ENCODE measurements around the gene CCDC12.

DNA sequence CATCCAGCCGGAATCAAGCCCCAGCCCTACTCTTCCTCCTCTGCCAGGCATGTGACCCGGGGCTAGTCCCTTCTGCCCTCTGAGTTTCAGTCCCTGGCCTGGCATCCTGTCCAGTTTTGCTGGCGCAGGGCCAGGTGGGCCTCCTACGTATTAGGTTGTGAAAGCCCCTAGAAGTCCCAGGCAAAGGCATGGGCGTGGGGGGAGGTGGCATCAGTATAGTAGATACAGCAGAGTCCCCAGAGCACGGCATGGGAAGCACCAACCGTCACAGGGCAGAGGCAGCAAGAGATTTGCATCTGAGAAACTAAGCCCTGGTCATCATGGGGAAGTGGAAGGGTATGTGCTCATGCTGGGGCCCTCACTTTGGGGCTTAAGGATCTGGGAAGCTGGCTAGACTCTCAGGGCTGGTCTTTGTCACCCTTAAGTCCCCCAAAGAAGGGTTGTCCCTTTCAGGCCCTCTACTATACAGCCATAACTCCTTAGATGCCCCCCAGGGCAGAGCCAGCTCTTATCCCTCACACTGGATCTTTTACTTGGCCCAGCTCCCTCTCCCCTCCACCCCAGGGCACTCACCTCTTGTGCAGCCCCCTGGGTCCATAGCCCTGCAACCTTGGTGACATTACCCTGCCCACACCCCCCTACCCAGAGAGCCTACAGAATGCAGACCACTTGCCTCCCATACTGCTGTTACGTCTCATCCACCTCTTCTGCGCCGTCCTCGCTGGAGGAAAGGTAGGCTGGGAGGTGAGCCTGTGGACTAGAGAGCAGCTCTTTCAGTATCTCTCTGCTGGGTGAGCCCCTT is 14.2 kb upstream of the CCDC12 start:
- TF ChIP-seq EZH2 (IDR thresholded peaks at IDR 0.05) (no peak), POLR2A (IDR thresholded peaks at IDR 0.05; ENCODE audit: borderline replicate concordance, extremely low read depth, insufficient read depth, insufficient read length) (no peak), SIN3A (IDR thresholded peaks at IDR 0.05; ENCODE audit: low read depth) (no peak), ZNF274 (IDR thresholded peaks at IDR 0.05; ENCODE audit: low read depth, low read length) (no peak), SRF (IDR thresholded peaks at IDR 0.05; ENCODE audit: low read depth) (no peak), ZFX (IDR thresholded peaks at IDR 0.05) (no peak)
- TF ChIP-seq, protein P1, sequence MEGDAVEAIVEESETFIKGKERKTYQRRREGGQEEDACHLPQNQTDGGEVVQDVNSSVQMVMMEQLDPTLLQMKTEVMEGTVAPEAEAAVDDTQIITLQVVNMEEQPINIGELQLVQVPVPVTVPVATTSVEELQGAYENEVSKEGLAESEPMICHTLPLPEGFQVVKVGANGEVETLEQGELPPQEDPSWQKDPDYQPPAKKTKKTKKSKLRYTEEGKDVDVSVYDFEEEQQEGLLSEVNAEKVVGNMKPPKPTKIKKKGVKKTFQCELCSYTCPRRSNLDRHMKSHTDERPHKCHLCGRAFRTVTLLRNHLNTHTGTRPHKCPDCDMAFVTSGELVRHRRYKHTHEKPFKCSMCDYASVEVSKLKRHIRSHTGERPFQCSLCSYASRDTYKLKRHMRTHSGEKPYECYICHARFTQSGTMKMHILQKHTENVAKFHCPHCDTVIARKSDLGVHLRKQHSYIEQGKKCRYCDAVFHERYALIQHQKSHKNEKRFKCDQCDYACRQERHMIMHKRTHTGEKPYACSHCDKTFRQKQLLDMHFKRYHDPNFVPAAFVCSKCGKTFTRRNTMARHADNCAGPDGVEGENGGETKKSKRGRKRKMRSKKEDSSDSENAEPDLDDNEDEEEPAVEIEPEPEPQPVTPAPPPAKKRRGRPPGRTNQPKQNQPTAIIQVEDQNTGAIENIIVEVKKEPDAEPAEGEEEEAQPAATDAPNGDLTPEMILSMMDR (IDR thresholded peaks at IDR 0.05 in 2 of 3, conservative IDR thresholded peaks at IDR 0.05 in 1 of 3; ENCODE audit: borderline replicate concordance in 1 of 3, insufficient read depth in 1 of 3, low read depth in 2 of 3, low read length in 2 of 3): no peak
- TF ChIP-seq, protein P2, sequence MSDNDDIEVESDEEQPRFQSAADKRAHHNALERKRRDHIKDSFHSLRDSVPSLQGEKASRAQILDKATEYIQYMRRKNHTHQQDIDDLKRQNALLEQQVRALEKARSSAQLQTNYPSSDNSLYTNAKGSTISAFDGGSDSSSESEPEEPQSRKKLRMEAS (IDR thresholded peaks at IDR 0.05): no peak
- TF ChIP-seq, protein P3, sequence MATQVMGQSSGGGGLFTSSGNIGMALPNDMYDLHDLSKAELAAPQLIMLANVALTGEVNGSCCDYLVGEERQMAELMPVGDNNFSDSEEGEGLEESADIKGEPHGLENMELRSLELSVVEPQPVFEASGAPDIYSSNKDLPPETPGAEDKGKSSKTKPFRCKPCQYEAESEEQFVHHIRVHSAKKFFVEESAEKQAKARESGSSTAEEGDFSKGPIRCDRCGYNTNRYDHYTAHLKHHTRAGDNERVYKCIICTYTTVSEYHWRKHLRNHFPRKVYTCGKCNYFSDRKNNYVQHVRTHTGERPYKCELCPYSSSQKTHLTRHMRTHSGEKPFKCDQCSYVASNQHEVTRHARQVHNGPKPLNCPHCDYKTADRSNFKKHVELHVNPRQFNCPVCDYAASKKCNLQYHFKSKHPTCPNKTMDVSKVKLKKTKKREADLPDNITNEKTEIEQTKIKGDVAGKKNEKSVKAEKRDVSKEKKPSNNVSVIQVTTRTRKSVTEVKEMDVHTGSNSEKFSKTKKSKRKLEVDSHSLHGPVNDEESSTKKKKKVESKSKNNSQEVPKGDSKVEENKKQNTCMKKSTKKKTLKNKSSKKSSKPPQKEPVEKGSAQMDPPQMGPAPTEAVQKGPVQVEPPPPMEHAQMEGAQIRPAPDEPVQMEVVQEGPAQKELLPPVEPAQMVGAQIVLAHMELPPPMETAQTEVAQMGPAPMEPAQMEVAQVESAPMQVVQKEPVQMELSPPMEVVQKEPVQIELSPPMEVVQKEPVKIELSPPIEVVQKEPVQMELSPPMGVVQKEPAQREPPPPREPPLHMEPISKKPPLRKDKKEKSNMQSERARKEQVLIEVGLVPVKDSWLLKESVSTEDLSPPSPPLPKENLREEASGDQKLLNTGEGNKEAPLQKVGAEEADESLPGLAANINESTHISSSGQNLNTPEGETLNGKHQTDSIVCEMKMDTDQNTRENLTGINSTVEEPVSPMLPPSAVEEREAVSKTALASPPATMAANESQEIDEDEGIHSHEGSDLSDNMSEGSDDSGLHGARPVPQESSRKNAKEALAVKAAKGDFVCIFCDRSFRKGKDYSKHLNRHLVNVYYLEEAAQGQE (IDR thresholded peaks at IDR 0.05; ENCODE audit: low read depth): no peak
